SK-N-SH (cell line): ENCODE data around the gene TAS1R3. TPM values are rescaled to one million over a fixed set of nuclear protein-coding genes. Genes with fewer than 3 reads are reported as not detected.

Source experiments
- CTCF ChIA-PET: fragments of 300-600, 350-600 bp; formaldehyde crosslinking; extraction: SDS; loops from one replicate; lab custom pipeline; 2021; lab: Yijun Ruan, JAX
- POLR2A ChIA-PET: fragments of 350-600 bp; sonication (Branson Sonifier 250); formaldehyde crosslinking; extraction: SDS; loops from one replicate; lab custom pipeline; 2020; ENCODE audit warnings: antibody characterized with exemption, inconsistent platforms; lab: Yijun Ruan, JAX
- DNase-seq: peaks from one replicate; pipeline ENCODE4 v3.0.0; 2012
- H2AFZ ChIP-seq: fragments of 200-600 bp; sonication (generic); 2 replicates; pipeline ENCODE4 v1.8.1; 2016; ENCODE audit warnings: antibody characterized with exemption, mild to moderate bottlenecking, low read depth
- H3F3A ChIP-seq: fragments of 200-600 bp; sonication (generic); replicated peaks from 2 replicates; pipeline ENCODE3; 2016; ENCODE audit warnings: antibody characterized with exemption, mild to moderate bottlenecking; ENCODE audit not compliant: insufficient read depth
- H3K27ac ChIP-seq, 2 experiments: fragments of 200-500 bp in 1 of 2; fragments of 200-600 bp in 1 of 2; sonication (Bioruptor generic) in 1 of 2; sonication (generic), shearing (Covaris generic) in 1 of 2; 2 replicates each; pipeline versions ENCODE4 v1.5.1 to v1.6.1; 2014 to 2016; ENCODE audit warnings: low read depth in 2 of 2, inconsistent platforms in 1 of 2, low read length in 1 of 2, mild to moderate bottlenecking in 1 of 2, mixed read lengths in 1 of 2
- H3K27me3 ChIP-seq: fragments of 200-600 bp; sonication (generic), shearing (Covaris generic); 2 replicates; pipeline ENCODE4 v1.6.1; 2016; ENCODE audit warnings: mixed run types; ENCODE audit not compliant: insufficient read depth
- H3K36me3 ChIP-seq, 2 experiments: fragments of 200-500 bp in 1 of 2; fragments of 200-600 bp in 1 of 2; sonication (Bioruptor generic) in 1 of 2; sonication (generic) in 1 of 2; replicated peaks in 1 of 2; 2 replicates each; pipeline versions ENCODE3 to v1.5.1; 2014 to 2016; ENCODE audit warnings: low read length in 1 of 2, mild to moderate bottlenecking in 1 of 2; ENCODE audit not compliant: insufficient read depth in 2 of 2, control insufficient read depth in 1 of 2
- H3K4me1 ChIP-seq, 2 experiments: fragments of 200-500 bp in 1 of 2; fragments of 200-600 bp in 1 of 2; sonication (Bioruptor generic) in 1 of 2; sonication (generic), shearing (Covaris generic) in 1 of 2; 2 replicates each; pipeline versions ENCODE4 v1.5.1 to v1.6.1; 2014 to 2016; ENCODE audit warnings: low read depth in 1 of 2, low read length in 1 of 2, mixed run types in 1 of 2; ENCODE audit not compliant: insufficient read depth in 2 of 2, control insufficient read depth in 1 of 2
- H3K4me2 ChIP-seq: fragments of 200-600 bp; sonication (generic), shearing (Covaris generic); 2 replicates; pipeline ENCODE4 v1.6.1; 2017; ENCODE audit warnings: mixed run types
- H3K4me3 ChIP-seq, 2 experiments: fragments of 200-500 bp in 1 of 2; fragments of 200-600 bp in 1 of 2; sonication (Bioruptor generic) in 1 of 2; sonication (generic), shearing (Covaris generic) in 1 of 2; 2 replicates each; pipeline versions ENCODE4 v1.5.1 to v1.8.1; 2014 to 2016; ENCODE audit warnings: low read depth in 2 of 2, inconsistent platforms in 1 of 2, low read length in 1 of 2, mild to moderate bottlenecking in 1 of 2, mixed read lengths in 1 of 2, moderate library complexity in 1 of 2
- H3K79me2 ChIP-seq: fragments of 200-600 bp; sonication (generic); 2 replicates; pipeline ENCODE4 v1.8.1; 2017; ENCODE audit warnings: mild to moderate bottlenecking; ENCODE audit not compliant: insufficient read depth
- H3K9ac ChIP-seq: fragments of 200-600 bp; sonication (generic); 2 replicates; pipeline ENCODE4 v1.6.1; 2017; ENCODE audit warnings: mixed run types
- H3K9me2 ChIP-seq: fragments of 200-600 bp; sonication (generic); 2 replicates; pipeline ENCODE4 v1.6.1; 2017; ENCODE audit warnings: mixed run types
- H3K9me3 ChIP-seq: fragments of 200-600 bp; sonication (generic); 2 replicates; pipeline ENCODE4 v1.6.1; 2017; ENCODE audit warnings: mixed run types, mild to moderate bottlenecking, moderate library complexity
- H4K20me1 ChIP-seq: fragments of 200-600 bp; sonication (generic); 2 replicates; pipeline ENCODE4 v1.6.1; 2017; ENCODE audit warnings: mild to moderate bottlenecking, mixed run types; ENCODE audit not compliant: insufficient read depth
- CHD2 ChIP-seq: fragments of 150-350 bp; IDR thresholded peaks from 2 replicates; pipeline ENCODE4 v1.6.1; 2018; ENCODE audit warnings: low read length; ENCODE audit not compliant: partially characterized antibody
- CTCF ChIP-seq: fragments of 200-600 bp; sonication (generic); IDR thresholded peaks from 2 replicates; pipeline ENCODE4 v1.6.1; 2017; ENCODE audit warnings: antibody characterized with exemption, mild to moderate bottlenecking, moderate library complexity
- ELF1 ChIP-seq: IDR thresholded peaks from 2 replicates; pipeline ENCODE4 v1.4.0; 2012
- EP300 ChIP-seq, 2 experiments: IDR thresholded peaks; 2 replicates each; pipeline versions ENCODE4 v1.4.0 to v1.6.1; 2012; ENCODE audit warnings: borderline replicate concordance in 1 of 2, low read depth in 1 of 2, low read length in 1 of 2
- JUND ChIP-seq: IDR thresholded peaks from 2 replicates; pipeline ENCODE4 v1.4.0; 2012
- MXI1 ChIP-seq: IDR thresholded peaks from 2 replicates; pipeline ENCODE4 v1.6.1; 2012; ENCODE audit warnings: mild to moderate bottlenecking, low read depth, low read length, improper control_type of control experiment
- NFIC ChIP-seq: IDR thresholded peaks from 2 replicates; pipeline ENCODE4 v1.4.0; 2012; ENCODE audit warnings: borderline replicate concordance
- RCOR1 ChIP-seq: fragments of 150-350 bp; IDR thresholded peaks from 2 replicates; pipeline ENCODE4 v1.6.1; 2017; ENCODE audit warnings: antibody characterized with exemption, low read length
- RFX5 ChIP-seq: IDR thresholded peaks from 2 replicates; pipeline ENCODE4 v1.6.1; 2012; ENCODE audit warnings: mild to moderate bottlenecking, improper control_type of control experiment, low read length
- RXRA ChIP-seq: IDR thresholded peaks from 2 replicates; pipeline ENCODE4 v1.4.0; 2012; ENCODE audit warnings: low read depth, mild to moderate bottlenecking, borderline replicate concordance
- TAF1 ChIP-seq: IDR thresholded peaks from 2 replicates; pipeline ENCODE4 v1.6.1; 2012; ENCODE audit warnings: low read depth, mild to moderate bottlenecking, low read length, moderate library complexity, borderline replicate concordance
- TCF12 ChIP-seq: IDR thresholded peaks from 2 replicates; pipeline ENCODE4 v1.4.0; 2012
- USF2 ChIP-seq: fragments of 150-350 bp; IDR thresholded peaks from 2 replicates; pipeline ENCODE4 v1.6.1; 2017; ENCODE audit warnings: antibody characterized with exemption, low read length, low read depth, borderline replicate concordance
- YY1 ChIP-seq: IDR thresholded peaks from 2 replicates; pipeline ENCODE4 v1.4.0; 2012; ENCODE audit warnings: low read depth, mild to moderate bottlenecking
- ZBTB33 ChIP-seq: IDR thresholded peaks from 2 replicates; pipeline ENCODE4 v1.4.0; 2012; ENCODE audit warnings: low read depth, borderline replicate concordance
- WGBS: methylation state at CpG from one replicate; pipeline ENCODE4 v1.1.6; 2017; ENCODE audit warnings: low lambda C conversion rate; 5-methylcytosine and 5-hydroxymethylcytosine counted together
- polyA plus RNA-seq, 3 experiments: library from polyadenylated mRNA; depleted of rRNA; stranded (reverse); fragments of >200 nt; gene quantifications; 2 replicates each; pipeline ENCODE4 v1.2.3, GENCODE V29; 2012

Gene TAS1R3
- polyA plus RNA-seq, 1 of the 3 experiments (the other 2 are of a cell fraction), result 0.08 TPM

- no peak overlapping the region for H3K9ac ChIP-seq
- no peaks in the 10 kb centered on the region for H3F3A ChIP-seq
- peaks cover 0 to 11% of the 10 kb centered on the region in 2 experiments; a peak in 1 of 4 replicates for H3K4me1 ChIP-seq
- no peaks in the 10 kb centered on the region for H4K20me1 ChIP-seq
- no peak overlapping the region for H2AFZ ChIP-seq
- H3K27me3 ChIP-seq, result no peaks in the 10 kb centered on the region
- ChIA-PET CTCF (interaction anchor here (0.6 to 2.2 kb wide), 8 partner anchors 8 to 302 kb away, joined by 3 to 6 read pairs (median 4); no protein-coding TSS in a partner anchor), POLR2A (interaction anchor here (1.0 kb wide), 1 partner anchor 13 kb away, joined by 3 read pairs; the partner anchor contains the start of gene UBE2J2)
- no peaks in the 10 kb centered on the region for H3K36me3 ChIP-seq
- TF ChIP-seq ELF1 (no peak), TCF12 (no peak), JUND (no peak), CTCF (no peak), RCOR1 (no peak)
- H3K27ac ChIP-seq, result no peak overlapping the region
- WGBS, result 48% methylated on average over 11 of the region's 50 CpGs
- H3K4me2 ChIP-seq, result no peak overlapping the region
- H3K9me2 ChIP-seq, result no peaks in the 10 kb centered on the region
- H3K4me3 ChIP-seq, result no peak overlapping the region
- no peak for DNase-seq
- no peaks in the 10 kb centered on the region for H3K79me2 ChIP-seq
- H3K9me3 ChIP-seq, result no peaks in the 10 kb centered on the region
Measured at GRCh38 chr1:1286313-1287261, 44.5 kb upstream of the TAS1R3 start.

- Histone ChIP-seq H3K9ac (no peak overlapping the region), H3K36me3 (no peaks in the 10 kb centered on the region), H3K9me3 (no peaks in the 10 kb centered on the region), H3K4me3 (no peak overlapping the region)
- CTCF ChIA-PET, result interaction anchor here (0.6 to 2.2 kb wide), 6 partner anchors 12 to 303 kb away, joined by 3 to 6 read pairs (median 4); no protein-coding TSS in a partner anchor
- TF ChIP-seq EP300 (IDR thresholded peaks at IDR 0.05; ENCODE audit: borderline replicate concordance in 1 of 2, low read depth in 1 of 2, low read length in 1 of 2) (no peak), ZBTB33 (no peak), NFIC (no peak), TCF12 (no peak), RFX5 (no peak), RXRA (no peak), CHD2 (no peak), TAF1 (no peak), MXI1 (no peak), USF2 (no peak), YY1 (no peak)
- TF ChIP-seq, all 33 proteins: peak for 0
- no peak for DNase-seq
- no peak overlapping the region for H3K27ac ChIP-seq
- no peaks in the 10 kb centered on the region for H3F3A ChIP-seq
- no peak overlapping the region for H3K4me2 ChIP-seq
- H2AFZ ChIP-seq, result no peak overlapping the region
- H3K27me3 ChIP-seq, result no peaks in the 10 kb centered on the region
- H3K9me2 ChIP-seq, result no peaks in the 10 kb centered on the region
- H4K20me1 ChIP-seq, result no peaks in the 10 kb centered on the region
- POLR2A ChIA-PET, result interaction anchor here (1.0 kb wide), 1 partner anchor 14 kb away, joined by 3 read pairs; the partner anchor contains the start of gene UBE2J2
- H3K79me2 ChIP-seq, result no peaks in the 10 kb centered on the region
- H3K4me1 ChIP-seq, result peaks cover 0 to 6% of the 10 kb centered on the region in 2 experiments; a peak in 1 of 4 replicates
- WGBS, result 60% methylated on average over 3 of the region's 46 CpGs
Measured at GRCh38 chr1:1287288-1288110, 43.6 kb upstream of the TAS1R3 start.
